ENCODE measurements around the gene DDTL.

DNA sequence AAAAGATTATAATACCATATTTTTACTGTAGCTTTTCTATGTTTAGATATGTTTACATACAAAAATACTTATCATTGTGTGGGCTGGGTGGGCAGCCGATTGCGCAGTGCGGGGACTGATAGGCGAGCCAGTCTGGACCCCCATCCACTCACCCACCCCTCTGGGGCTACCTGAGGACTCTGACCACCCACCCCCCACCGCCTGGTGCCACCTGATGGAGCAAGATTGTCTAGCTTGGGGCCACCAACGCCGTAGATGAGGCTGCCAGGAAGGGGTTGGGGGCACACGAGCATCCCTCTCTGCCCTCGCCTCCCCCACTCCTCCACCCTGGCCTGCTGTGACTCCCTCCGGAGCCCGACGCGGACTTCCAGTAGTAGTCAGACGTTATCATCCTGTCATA is 40.1 kb upstream of the DDTL start:
- TF ChIP-seq CTCF (IDR thresholded peaks at IDR 0.05): no peak
- TF ChIP-seq POLR2A (IDR thresholded peaks at IDR 0.05): no peak
